Small intestine (tissue), 7 donors: ENCODE results near the gene LINC00305. TPM values are rescaled to one million over a fixed set of nuclear protein-coding genes. Genes with fewer than 3 reads are reported as not detected.

Experiments
- DNase-seq, 2 donors: peaks; one replicate each; pipeline versions ENCODE4 v3.0.0 to v3.0.0-alpha.2; 2013
- FAIRE-seq: peaks from 2 replicates; lab custom pipeline; 2012; peaks lifted over from hg19 to GRCh38; lab: Jason Lieb, UNC
- H3K27ac ChIP-seq, 3 donors: one replicate each; pipeline ENCODE4 v1.5.1; 2013; ENCODE audit warnings: low read length in 2 of 3, mild to moderate bottlenecking in 2 of 3, control low read depth in 1 of 3, inconsistent platforms in 1 of 3, low read depth in 1 of 3, moderate library complexity in 1 of 3
- H3K27me3 ChIP-seq, 3 donors: one replicate each; pipeline ENCODE4 v1.6.1; 2013; ENCODE audit warnings: low read length in 3 of 3, inconsistent platforms in 1 of 3; ENCODE audit not compliant: control insufficient read depth in 3 of 3, insufficient read depth in 3 of 3
- H3K36me3 ChIP-seq, 3 donors: one replicate each; pipeline ENCODE4 v1.6.1; 2013; ENCODE audit warnings: low read length in 3 of 3, inconsistent platforms in 1 of 3, low read depth in 1 of 3, mild to moderate bottlenecking in 1 of 3, moderate library complexity in 1 of 3; ENCODE audit not compliant: control insufficient read depth in 3 of 3, insufficient read depth in 2 of 3
- H3K4me1 ChIP-seq, 3 donors: one replicate each; pipeline ENCODE4 v1.6.1; 2013; ENCODE audit warnings: low read length in 2 of 3, inconsistent platforms in 1 of 3, low read depth in 1 of 3, mild to moderate bottlenecking in 1 of 3, moderate library complexity in 1 of 3; ENCODE audit not compliant: control insufficient read depth in 3 of 3, insufficient read depth in 2 of 3
- H3K4me3 ChIP-seq, 3 donors: one replicate each; pipeline ENCODE4 v1.5.1; 2013; ENCODE audit warnings: low read length in 3 of 3, control low read depth in 1 of 3, inconsistent platforms in 1 of 3, low read depth in 1 of 3, mild to moderate bottlenecking in 1 of 3, moderate library complexity in 1 of 3
- H3K9me3 ChIP-seq, 2 donors: one replicate each; pipeline ENCODE4 v1.6.1; 2013; ENCODE audit warnings: low read depth in 1 of 2, low read length in 1 of 2; ENCODE audit not compliant: control insufficient read depth in 2 of 2, insufficient read depth in 1 of 2
- WGBS, 3 donors: extraction: QIAGEN DNeasy Blood & Tissue Kit; methylation state at CpG; one replicate each; pipeline ENCODE4 v1.1.7; 2013; 5-methylcytosine and 5-hydroxymethylcytosine counted together
- polyA plus RNA-seq, 4 donors: library from polyadenylated mRNA; stranded (reverse) in 3 of 4; unstranded in 1 of 4; fragments of 200-250 nt in 3 of 4; fragments of 120-200 nt in 1 of 4; gene quantifications; one replicate each; pipeline versions ENCODE4 v1.2.1 to v1.2.3, GENCODE V29; 2013
- donor health status: healthy with polysubstance abuse.
- donor health status: control.
- donor health status: control.
- donor health status: Bipolar disorder and iron deficiency.
- donor health status: healthy.

The LINC00305 gene
- polyA plus RNA-seq, 4 donors, result not detected

GRCh38 chr18:64090876-64091275 is 58.0 kb downstream of the LINC00305 start:
- Histone ChIP-seq H3K27me3 (no peaks in the 10 kb centered on the region), H3K36me3 (no peaks in the 10 kb centered on the region), H3K9me3 (no peaks in the 10 kb centered on the region), H3K4me3 (no peak overlapping the region), H3K27ac (no peak overlapping the region), H3K4me1 (no peaks in the 10 kb centered on the region)
- FAIRE-seq (no peak), DNase-seq (no peak)
- WGBS, 3 donors, result 73 to 90% (median 77%) methylated on average over 2 of the region's 2 CpGs

GRCh38 chr18:64083916-64084315 is 65.0 kb downstream of the LINC00305 start:
- DNase-seq, result no peak
- Histone ChIP-seq H3K4me3 (no peak overlapping the region), H3K27ac (no peak overlapping the region), H3K36me3 (no peaks in the 10 kb centered on the region), H3K4me1 (no peaks in the 10 kb centered on the region), H3K9me3 (no peaks in the 10 kb centered on the region), H3K27me3 (no peaks in the 10 kb centered on the region)
- FAIRE-seq, result no peak
- WGBS, 3 donors, result 77 to 78% (median 77%) methylated on average over 1 of the region's 1 CpG

- H3K27me3 ChIP-seq, result no peaks in the 10 kb centered on the region
- no peak overlapping the region for H3K27ac ChIP-seq
- no peaks in the 10 kb centered on the region for H3K4me1 ChIP-seq
- FAIRE-seq (no peak), DNase-seq (no peak)
- no peaks in the 10 kb centered on the region for H3K9me3 ChIP-seq
- no peaks in the 10 kb centered on the region for H3K36me3 ChIP-seq
- H3K4me3 ChIP-seq, result no peak overlapping the region
Observed at GRCh38 chr18:64082513-64082912, 66.4 kb downstream of the LINC00305 start.

DNA sequence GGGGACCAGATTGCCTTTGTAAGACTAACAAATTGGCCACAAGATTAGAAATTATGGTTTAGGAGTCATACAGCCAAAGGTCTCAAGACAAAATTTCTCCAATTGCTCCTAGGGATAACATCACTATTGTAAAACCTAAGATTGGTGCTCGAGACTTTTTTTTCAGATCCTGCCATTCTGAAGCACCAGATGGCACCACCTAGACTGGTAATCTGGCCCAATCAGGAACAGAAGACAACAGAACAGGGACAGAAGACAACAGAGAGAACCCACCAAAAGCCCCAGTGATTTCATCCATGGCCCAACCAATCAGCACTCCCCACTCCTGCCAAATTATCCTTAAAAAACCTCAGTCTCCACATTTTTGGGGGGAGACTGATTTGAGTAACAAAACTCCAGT is 66.8 kb downstream of the LINC00305 start:
- H3K27ac ChIP-seq, result no peak overlapping the region
- no peaks in the 10 kb centered on the region for H3K36me3 ChIP-seq
- FAIRE-seq (no peak), DNase-seq (no peak)
- no peaks in the 10 kb centered on the region for H3K9me3 ChIP-seq
- 53 to 72% (median 54%) methylated on average over 1 of the region's 1 CpG for WGBS, 3 donors
- H3K4me1 ChIP-seq, result no peaks in the 10 kb centered on the region
- H3K4me3 ChIP-seq, result no peak overlapping the region
- no peaks in the 10 kb centered on the region for H3K27me3 ChIP-seq

DNA sequence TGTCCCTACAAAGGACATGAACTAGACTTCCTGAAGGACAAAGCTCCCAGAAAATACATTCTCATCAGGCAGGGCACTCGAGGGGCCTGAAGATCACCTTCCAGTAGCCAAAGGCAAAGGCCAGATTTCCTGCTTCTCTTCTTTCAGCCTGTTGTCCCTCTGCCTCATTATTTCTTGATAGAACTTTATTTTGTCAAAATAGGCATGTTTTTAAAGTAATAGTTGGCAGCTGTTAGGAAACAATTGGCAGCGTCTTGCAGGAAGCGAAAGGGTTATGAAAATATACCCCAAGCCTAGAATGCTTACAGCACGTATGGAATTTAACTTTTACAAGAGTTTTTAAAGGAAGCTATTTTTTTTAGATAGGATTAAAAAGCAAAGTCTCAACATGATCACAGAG is 74.9 kb downstream of the LINC00305 start:
- FAIRE-seq, result no peak

GRCh38 chr18:64055019-64055418 is 93.9 kb downstream of the LINC00305 start:
- WGBS, 3 donors, result 50 to 65% (median 59%) methylated on average over 3 of the region's 3 CpGs
- Histone ChIP-seq H3K27ac (no peak overlapping the region), H3K4me3 (no peak overlapping the region), H3K9me3 (no peaks in the 10 kb centered on the region), H3K4me1 (no peaks in the 10 kb centered on the region), H3K36me3 (no peaks in the 10 kb centered on the region), H3K27me3 (no peaks in the 10 kb centered on the region)
- FAIRE-seq (no peak), DNase-seq (no peak)

More for the DNA sequence above, 74.9 kb downstream of the LINC00305 start:
- 57 to 73% (median 72%) methylated on average over 4 of the region's 4 CpGs for WGBS, 3 donors
- Histone ChIP-seq H3K4me1 (no peaks in the 10 kb centered on the region), H3K36me3 (no peaks in the 10 kb centered on the region), H3K4me3 (no peak overlapping the region), H3K27ac (no peak overlapping the region), H3K27me3 (no peaks in the 10 kb centered on the region), H3K9me3 (peaks cover 0 to 6% of the 10 kb centered on the region in 2 donors)
- DNase-seq, result no peak

- H3K27me3 ChIP-seq, result peaks cover 0 to 3% (median 0%) of the 10 kb centered on the region in 3 donors
- no peaks in the 10 kb centered on the region for H3K9me3 ChIP-seq
- H3K36me3 ChIP-seq, result no peaks in the 10 kb centered on the region
- H3K4me1 ChIP-seq, result no peaks in the 10 kb centered on the region
- no peak overlapping the region for H3K4me3 ChIP-seq
- no peak overlapping the region for H3K27ac ChIP-seq
- no peak for DNase-seq
- FAIRE-seq, result no peak
- 17 to 42% (median 24%) methylated on average over 1 of the region's 1 CpG for WGBS, 3 donors
Observed at GRCh38 chr18:64053246-64053645, 95.6 kb downstream of the LINC00305 start.

- H3K4me1 ChIP-seq, result no peaks in the 10 kb centered on the region
- WGBS, 3 donors, result 40 to 49% (median 41%) methylated on average over 2 of the region's 2 CpGs
- H3K36me3 ChIP-seq, result no peaks in the 10 kb centered on the region
- FAIRE-seq (no peak), DNase-seq (no peak)
- H3K9me3 ChIP-seq, result no peaks in the 10 kb centered on the region
- H3K4me3 ChIP-seq, result no peak overlapping the region
- no peak overlapping the region for H3K27ac ChIP-seq
- peaks cover 0 to 3% (median 0%) of the 10 kb centered on the region in 3 donors for H3K27me3 ChIP-seq
Observed at GRCh38 chr18:64052772-64053171, 96.1 kb downstream of the LINC00305 start.

DNA sequence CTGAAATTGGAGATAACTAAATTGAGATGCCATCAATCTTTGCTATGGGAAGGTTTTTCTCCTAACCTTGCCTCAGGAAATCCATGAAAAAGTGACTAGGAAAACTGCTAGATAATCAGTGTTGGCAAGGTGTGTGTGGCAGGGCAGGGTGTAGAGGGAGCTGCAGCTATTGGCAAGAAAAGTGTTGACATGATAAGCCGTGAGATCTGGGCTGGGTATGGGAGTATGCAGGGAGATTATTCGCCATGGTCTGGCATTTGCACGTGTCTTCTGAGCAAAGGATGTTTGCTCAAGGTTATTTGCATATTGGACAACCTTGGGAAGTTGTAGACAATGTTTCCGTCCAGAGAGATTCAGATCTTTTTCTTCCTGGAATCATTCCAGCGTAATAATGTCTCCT is 104.3 kb downstream of the LINC00305 start:
- Histone ChIP-seq H3K9me3 (no peaks in the 10 kb centered on the region), H3K4me3 (no peak overlapping the region), H3K27ac (no peak overlapping the region), H3K36me3 (no peaks in the 10 kb centered on the region), H3K4me1 (no peaks in the 10 kb centered on the region), H3K27me3 (peaks cover 0 to 3% (median 0%) of the 10 kb centered on the region in 3 donors)
- 21 to 67% (median 28%) methylated on average over 5 of the region's 5 CpGs for WGBS, 3 donors
- DNase-seq (no peak), FAIRE-seq (no peak)
